Vagina (tissue), 2 donors: ENCODE results near the gene NFAT5.

Experiments used
- POLR2A ChIP-seq, 2 donors: fragments of 450-650 bp; IDR thresholded peaks; one replicate each; pipeline ENCODE4 v1.6.1; 2017; ENCODE audit warnings: antibody characterized with exemption in 2 of 2, mild to moderate bottlenecking in 2 of 2, moderate library complexity in 2 of 2
- POLR2AphosphoS5 ChIP-seq, 2 donors: sonication (generic); formaldehyde crosslinking; IDR thresholded peaks; one replicate each; pipeline ENCODE4 v1.9.0; 2017; ENCODE audit warnings: antibody characterized with exemption in 2 of 2, mild to moderate bottlenecking in 2 of 2, low read depth in 1 of 2; ENCODE audit not compliant: insufficient read depth in 1 of 2

DNA sequence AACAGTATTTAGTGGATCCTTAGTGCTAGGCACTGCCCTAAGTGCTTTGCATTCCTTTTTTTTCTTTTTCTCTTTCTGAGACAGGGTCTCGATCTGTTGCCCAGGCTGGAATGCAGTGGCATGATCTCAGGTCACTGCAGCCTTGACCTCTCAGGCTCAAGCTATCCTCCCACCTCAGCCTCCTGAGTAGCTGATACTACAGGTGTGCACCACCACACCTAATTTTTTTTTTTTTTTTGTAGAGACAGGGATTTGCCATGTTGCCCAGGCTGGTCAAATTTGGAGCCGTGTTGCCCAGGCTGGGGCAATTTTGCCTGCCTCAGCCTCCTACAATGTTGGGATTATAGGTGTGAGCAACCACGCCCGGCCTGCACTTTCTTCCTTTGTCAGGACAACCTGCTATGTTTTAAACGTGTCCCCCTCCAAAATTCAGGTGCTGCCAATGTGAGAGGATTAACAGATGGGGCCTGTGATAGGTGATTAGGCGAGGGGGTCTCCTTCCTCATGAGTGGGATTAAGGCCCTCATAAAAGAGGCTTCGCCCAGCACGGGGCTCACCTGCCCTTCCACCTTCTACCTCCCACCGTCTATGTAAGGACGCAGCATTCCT, 155.2 kb downstream of the NFAT5 start:
- TF ChIP-seq POLR2A (IDR thresholded peaks at IDR 0.05) (no peak), POLR2AphosphoS5 (IDR thresholded peaks at IDR 0.05; ENCODE audit: insufficient read depth in 1 of 2, low read depth in 1 of 2) (no peak)
